Occipital lobe (tissue), 2 donors: ENCODE results near the gene SLC25A13. TPM values are rescaled to one million over a fixed set of nuclear protein-coding genes. Genes with fewer than 3 reads are reported as not detected.

Experiments used
- DNase-seq: peaks from one replicate; lab custom pipeline; 2025; lab: John Stamatoyannopoulos, UW
- total RNA-seq: library from RNA; depleted of rRNA; stranded (reverse); fragments of >200 nt; gene quantifications from one replicate; pipeline ENCODE4 v1.2.3, GENCODE V29; 2014

Gene SLC25A13
- total RNA-seq, 1 donor from 2014 or later = 10.6 TPM

DNA sequence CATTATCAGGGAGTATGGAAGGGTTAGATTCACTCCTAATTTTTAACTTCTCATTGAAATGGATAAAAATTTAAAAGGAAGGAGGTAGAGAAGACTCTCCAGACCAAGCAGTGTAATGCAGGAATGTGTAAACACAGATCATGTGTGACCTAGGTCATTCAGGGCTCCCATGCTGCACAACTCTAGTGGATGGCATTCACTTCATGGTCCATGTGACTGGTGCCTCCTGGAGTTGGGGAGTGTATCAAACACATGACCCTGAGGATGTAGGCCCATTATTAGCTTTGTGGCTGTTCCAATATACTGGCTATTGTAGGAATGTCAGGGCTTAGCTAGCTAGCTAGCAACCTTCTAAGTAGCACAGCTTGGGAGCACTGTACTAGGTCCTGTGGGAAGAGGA lies 109.9 kb downstream of the SLC25A13 start:
- no peak for DNase-seq

DNA sequence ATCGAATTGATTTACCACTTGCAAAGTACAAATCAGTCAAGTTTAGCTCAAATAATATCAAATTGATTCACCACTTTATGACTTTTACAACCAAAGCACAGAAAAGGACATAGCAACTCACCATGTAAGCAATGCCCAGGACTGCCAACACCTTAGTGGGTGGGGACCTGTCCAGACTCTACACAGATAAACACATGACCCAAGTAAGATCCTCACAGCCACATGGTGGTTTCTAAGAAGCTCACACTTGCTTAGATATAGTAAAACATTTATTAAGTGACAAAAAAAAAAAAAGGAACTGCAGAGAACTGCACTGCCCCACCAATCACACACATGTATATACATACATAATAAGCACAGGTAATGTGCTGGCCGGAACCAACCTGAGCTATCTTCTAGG lies 116.2 kb downstream of the SLC25A13 start:
- no peak for DNase-seq

- DNase-seq = no peak
Observed at GRCh38 chr7:96204601-96205000, 117.3 kb downstream of the SLC25A13 start.

DNA sequence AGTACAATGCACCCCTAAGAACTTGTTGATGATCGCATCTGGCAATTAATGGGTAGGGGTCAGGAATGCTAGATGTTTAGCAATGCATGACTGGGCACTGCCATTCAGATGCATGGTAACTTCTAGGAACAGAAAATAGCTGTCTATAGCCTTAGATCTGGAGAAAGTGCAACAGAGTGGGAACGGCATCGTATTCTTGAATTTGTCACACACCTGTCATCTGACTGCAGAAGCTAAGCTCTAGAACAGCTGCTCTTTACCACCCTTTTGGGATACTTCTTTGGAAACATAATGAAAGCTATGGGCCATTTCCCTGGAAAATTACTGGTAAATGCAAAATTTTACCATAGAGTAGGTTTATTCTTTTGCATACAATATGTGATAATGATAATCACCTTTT lies 118.1 kb downstream of the SLC25A13 start:
- DNase-seq = no peak

DNA sequence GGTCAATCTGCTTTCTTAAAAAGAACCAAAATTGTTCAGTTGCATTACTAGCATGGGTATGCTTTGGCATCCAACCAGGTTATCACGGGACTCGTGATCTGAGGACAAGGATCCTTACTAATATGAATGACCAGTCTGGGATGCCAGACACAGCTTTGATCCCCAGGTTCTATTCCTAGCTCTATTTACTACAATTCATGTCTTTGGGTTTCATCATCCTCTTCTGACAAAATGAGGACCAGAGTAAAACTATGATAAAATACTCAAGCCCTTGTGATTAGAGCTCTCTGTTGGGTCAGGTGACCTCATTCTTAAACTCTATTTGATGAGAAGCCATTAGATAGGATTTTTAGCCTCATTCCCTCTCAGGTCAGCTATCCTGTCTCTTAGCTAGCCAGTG lies 119.8 kb downstream of the SLC25A13 start:
- DNase-seq = no peak

GRCh38 chr7:96200740-96201139 lies 121.2 kb downstream of the SLC25A13 start:
- no peak for DNase-seq

GRCh38 chr7:96199421-96199820 lies 122.5 kb downstream of the SLC25A13 start:
- no peak for DNase-seq

- no peak for DNase-seq
Observed at GRCh38 chr7:96198047-96198636, 123.8 kb downstream of the SLC25A13 start.

GRCh38 chr7:96196676-96197075 lies 125.2 kb downstream of the SLC25A13 start:
- DNase-seq = no peak

- no peak for DNase-seq
Observed at GRCh38 chr7:96189129-96189820, 132.6 kb downstream of the SLC25A13 start.

- peak; percentile 3 for DNase-seq
Observed at GRCh38 chr7:96188591-96188991, 133.3 kb downstream of the SLC25A13 start.

- no peak for DNase-seq
Observed at GRCh38 chr7:96188174-96188581, 133.7 kb downstream of the SLC25A13 start.

DNA sequence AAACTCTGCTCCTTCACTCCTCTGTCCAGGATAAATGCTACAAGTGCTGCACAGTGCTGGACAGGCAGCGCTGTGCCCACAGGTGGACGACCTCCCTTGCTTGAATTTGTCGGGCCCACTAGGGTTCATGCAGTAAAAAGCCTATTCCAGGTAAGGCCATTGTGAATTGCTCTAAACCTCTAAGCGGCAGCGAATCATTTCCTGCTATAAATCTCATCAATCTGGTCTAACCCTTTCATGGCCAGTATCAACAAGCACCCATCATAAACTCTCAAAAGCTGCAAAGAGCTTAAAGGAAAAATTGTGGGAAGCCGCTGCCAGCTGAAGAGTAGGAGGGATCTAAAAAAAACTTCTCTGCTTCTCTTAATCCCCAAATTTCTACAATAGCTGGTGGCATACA lies 134.2 kb downstream of the SLC25A13 start:
- no peak for DNase-seq

- no peak for DNase-seq
Observed at GRCh38 chr7:96184783-96185182, 137.1 kb downstream of the SLC25A13 start.

DNA sequence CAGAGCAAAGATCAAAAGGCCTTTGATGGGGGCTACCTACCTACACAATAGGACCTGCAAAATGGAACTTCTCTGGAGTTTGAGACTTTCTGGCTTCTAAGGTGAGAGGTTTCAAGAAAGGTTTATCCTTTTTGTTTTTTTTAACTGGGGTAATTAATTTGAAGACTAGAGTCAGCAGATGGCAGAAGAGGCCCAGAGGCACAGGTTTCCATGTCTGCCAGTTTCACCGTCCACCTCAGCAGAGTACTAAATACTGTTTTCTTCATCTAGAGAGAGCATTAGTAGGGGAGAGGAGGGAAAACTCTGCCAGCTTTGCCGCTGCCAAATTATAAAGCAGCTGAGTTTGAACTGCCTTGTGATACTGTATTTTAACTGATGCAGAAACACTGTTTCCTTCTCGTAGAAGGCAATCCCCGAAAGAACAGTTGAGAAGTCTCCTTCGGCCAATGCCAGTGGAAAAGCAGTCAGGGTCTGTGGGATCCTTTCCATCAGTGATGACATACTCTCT lies 138.7 kb downstream of the SLC25A13 start:
- no peak for DNase-seq

DNA sequence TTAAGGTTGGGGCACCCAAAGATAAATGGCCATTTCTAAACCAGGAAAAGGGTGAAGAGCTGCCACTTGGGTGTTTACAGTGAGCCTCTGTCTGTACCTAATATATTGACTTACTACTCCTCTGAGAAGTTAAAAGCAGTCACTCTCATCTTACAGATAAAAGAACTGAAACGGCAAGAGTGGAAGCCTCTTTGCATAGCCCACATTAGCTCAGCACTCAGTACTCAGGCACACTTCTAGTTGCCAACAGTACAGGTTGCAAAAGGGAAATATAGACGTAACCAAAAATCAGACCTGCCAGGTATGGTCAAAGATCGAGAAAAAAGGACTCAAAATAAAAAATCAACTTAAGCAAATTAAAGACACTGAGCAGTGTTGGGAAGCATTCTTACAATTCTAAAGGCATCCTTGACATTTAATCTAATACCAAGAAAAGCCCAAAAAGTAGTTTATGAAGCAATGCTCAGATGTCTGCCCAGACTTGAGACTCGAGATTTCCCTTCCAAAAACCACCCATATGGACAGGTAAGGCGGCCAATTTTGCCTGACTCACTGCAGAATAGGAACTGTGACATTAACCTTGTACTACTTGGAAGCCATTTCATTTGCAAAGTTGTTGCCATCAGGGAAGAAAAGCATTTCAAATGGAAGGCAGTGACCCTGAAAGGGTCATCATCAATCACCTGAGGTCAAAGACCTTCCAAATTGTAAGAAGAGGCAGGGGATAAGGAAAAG lies 139.3 kb downstream of the SLC25A13 start:
- DNase-seq = no peak

- no peak for DNase-seq
Observed at GRCh38 chr7:96181174-96181573, 140.7 kb downstream of the SLC25A13 start.

DNA sequence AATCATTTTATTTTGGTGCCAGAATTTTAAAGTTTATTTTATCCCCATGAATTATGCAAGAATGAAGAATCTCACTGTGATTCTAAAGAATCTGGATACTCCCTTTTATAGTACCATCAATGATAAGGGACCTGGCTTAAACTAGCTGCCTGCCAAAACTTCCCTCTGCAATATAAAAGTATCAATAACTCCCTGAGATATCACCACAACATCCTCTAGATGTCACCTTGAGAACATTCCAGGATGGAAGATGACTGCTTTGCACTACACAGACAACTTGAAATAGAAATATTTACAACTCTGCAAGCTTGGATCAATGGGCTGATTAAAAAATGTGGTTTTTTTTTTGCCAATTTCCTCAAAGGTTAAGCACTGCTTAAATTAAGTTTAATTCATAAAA lies 142.1 kb downstream of the SLC25A13 start:
- no peak for DNase-seq

DNA sequence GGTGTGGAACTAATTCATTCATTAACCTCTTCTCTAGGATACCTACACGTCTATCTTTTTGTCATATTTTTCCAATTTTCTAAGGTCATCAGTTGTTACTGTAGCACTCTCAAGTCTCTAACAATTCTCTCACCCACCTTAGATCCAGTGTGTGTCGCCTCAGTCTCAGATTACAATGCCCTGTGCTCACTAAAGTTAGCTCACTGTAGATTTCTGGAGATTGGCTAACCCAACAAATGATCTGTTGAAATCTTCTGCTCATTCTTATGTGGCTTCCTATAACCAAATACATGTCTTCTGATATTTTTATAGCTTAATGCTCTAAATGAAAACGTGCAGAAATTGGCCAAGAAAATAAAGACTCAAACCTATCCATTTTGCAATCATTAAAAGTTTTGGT lies 142.6 kb downstream of the SLC25A13 start:
- no peak for DNase-seq

DNA sequence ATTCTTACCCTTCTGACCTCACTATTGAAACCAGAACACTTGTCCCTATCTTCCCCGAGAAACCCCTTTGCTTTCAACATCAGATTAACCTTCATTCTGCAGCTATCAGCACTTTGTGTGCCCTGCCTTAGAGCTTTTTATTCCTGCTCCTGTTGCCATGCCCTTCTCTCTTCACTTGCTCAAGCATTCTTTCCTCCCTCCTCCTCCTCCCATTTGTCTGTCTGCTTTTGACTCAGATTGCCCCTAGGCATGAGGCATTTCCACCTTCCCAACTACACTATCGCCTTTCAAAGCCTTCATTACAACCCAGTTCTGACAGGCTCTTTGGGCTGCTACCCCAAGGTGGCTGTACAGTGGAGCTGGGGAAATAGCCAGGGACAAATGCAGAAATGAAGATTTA lies 143.3 kb downstream of the SLC25A13 start:
- DNase-seq = no peak

GRCh38 chr7:96177353-96177752 lies 144.5 kb downstream of the SLC25A13 start:
- no peak for DNase-seq

DNA sequence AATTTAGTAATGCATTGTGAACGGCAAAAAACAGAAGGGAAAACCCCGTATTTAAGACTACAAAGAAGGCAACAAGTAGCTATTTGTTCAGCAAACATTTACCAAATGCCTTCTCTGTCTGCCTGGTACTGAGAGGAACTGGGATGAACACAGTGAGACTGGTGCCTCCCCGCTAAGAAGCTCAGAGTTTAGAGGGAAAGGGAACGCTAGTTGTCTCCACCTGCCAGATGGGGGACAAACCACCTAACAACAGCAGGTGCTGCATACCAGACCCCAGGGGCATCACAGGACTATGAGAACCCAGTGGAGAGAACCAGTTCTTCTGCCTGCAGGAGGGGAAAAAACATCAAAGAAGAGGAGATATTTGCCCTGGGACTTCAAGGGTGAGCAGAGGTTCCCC lies 147.1 kb downstream of the SLC25A13 start:
- DNase-seq = no peak

GRCh38 chr7:96173781-96174180 lies 148.1 kb downstream of the SLC25A13 start:
- DNase-seq = no peak
